K562 (cell line): ENCODE measurements around the gene FASTKD1. TPM values are rescaled to one million over a fixed set of nuclear protein-coding genes. Genes with fewer than 3 reads are reported as not detected.

ENCODE experiments used
- BCL6 ChIP-seq: fragments of 250-450 bp; sonication (Bioruptor Pico); IDR thresholded peaks from 2 replicates; pipeline ENCODE4 v1.4.0; 2020
- BDP1 ChIP-seq: IDR thresholded peaks from 3 replicates; pipeline ENCODE4 v1.6.1; 2011; ENCODE audit not compliant: insufficient read length, insufficient read depth
- CHCHD3 ChIP-seq: fragments of 250-450 bp; sonication (Bioruptor Pico); IDR thresholded peaks from 2 replicates; pipeline ENCODE4 v2.1.2; 2022; ENCODE audit warnings: mild to moderate bottlenecking
- CHD4 ChIP-seq: fragments of 200-600 bp; sonication (generic); IDR thresholded peaks from 3 replicates; pipeline ENCODE4 v1.6.1; 2012; ENCODE audit warnings: low read depth, mild to moderate bottlenecking, mixed read lengths, low read length, inconsistent platforms; ENCODE audit not compliant: insufficient read depth, insufficient replicate concordance, poor library complexity, severe bottlenecking
- FOXA1 ChIP-seq: fragments of 450-650 bp; IDR thresholded peaks from 2 replicates; pipeline ENCODE4 v1.6.1; 2016; ENCODE audit warnings: mild to moderate bottlenecking, borderline replicate concordance
- KLF16 ChIP-seq: IDR thresholded peaks from 2 replicates; pipeline ENCODE4 v1.6.1; 2016; ENCODE audit warnings: antibody characterized with exemption
- NCOA4 ChIP-seq: fragments of 450-650 bp; IDR thresholded peaks from 2 replicates; pipeline ENCODE4 v1.6.1; 2018; ENCODE audit warnings: mild to moderate bottlenecking; ENCODE audit not compliant: partially characterized antibody
- RBM22 ChIP-seq: fragments of 200-400 bp; formaldehyde crosslinking; IDR thresholded peaks from 2 replicates; pipeline ENCODE4 v1.6.1; 2018; ENCODE audit warnings: low read length, low read depth; ENCODE audit not compliant: poor library complexity, severe bottlenecking
- RHOXF2B ChIP-seq: fragments of 250-450 bp; sonication (Bioruptor Pico); conservative IDR thresholded peaks from 2 replicates; pipeline ENCODE4 v1.5.1; 2021
- TAF1 ChIP-seq: IDR thresholded peaks from 2 replicates; pipeline ENCODE4 v1.6.1; 2011; ENCODE audit warnings: mild to moderate bottlenecking, low read length, moderate library complexity; ENCODE audit not compliant: insufficient read depth, control insufficient read depth, severe bottlenecking; ENCODE audit errors: extremely low read depth
- TCF3 ChIP-seq: sonication (generic); formaldehyde crosslinking; IDR thresholded peaks from 2 replicates; pipeline ENCODE4 v1.4.0; 2020; ENCODE audit warnings: mild to moderate bottlenecking, missing genetic modification reagents
- polyA plus RNA-seq, 8 experiments: library from polyadenylated mRNA; depleted of rRNA in 4 of 8; stranded (reverse) in 5 of 8; unstranded in 3 of 8; fragments of >200 nt; fragmentation: Nextera tagmentation in 2 of 8; fragmentation: Illumina TruSeq in 1 of 8; extraction: Ambion mirVana in 2 of 8; extraction: Trizol in 1 of 8; gene quantifications; 2 replicates each; pipeline versions ENCODE4 v1.2.1 to v1.2.3, GENCODE V29; 2011 to 2014; ENCODE audit warnings: inconsistent platforms in 1 of 8, missing spikeins in 1 of 8
- total RNA-seq, 7 experiments: library from RNA; depleted of rRNA in 6 of 7; stranded (reverse); fragments of >200 nt in 6 of 7; fragmentation: Illumina TruSeq in 2 of 7; extraction: Trizol in 2 of 7; gene quantifications; 2 replicates each; pipeline versions ENCODE4 v1.2.1 to v1.2.3, GENCODE V29; 2011 to 2021; ENCODE audit warnings: low replicate concordance in 1 of 7
- TF ChIP-seq, protein P1 (sequence below): fragments of 450-650 bp; IDR thresholded peaks from one replicate; pipeline ENCODE4 v1.6.1; 2018; ENCODE audit warnings: mild to moderate bottlenecking, moderate library complexity; ENCODE audit not compliant: partially characterized antibody
- TF ChIP-seq, protein P2 (sequence below): IDR thresholded peaks from 3 replicates; pipeline ENCODE4 v1.6.1; 2011; ENCODE audit warnings: borderline replicate concordance, mild to moderate bottlenecking, moderate library complexity; ENCODE audit not compliant: insufficient read length; ENCODE audit errors: extremely low read depth
- TF ChIP-seq, protein P3 (sequence below): IDR thresholded peaks from 2 replicates; pipeline ENCODE4 v1.6.1; 2012; ENCODE audit warnings: low read depth, low read length, improper control_type of control experiment, borderline replicate concordance
- TF ChIP-seq, protein P4 (sequence below): fragments of 250-450 bp; sonication (Bioruptor Pico); IDR thresholded peaks from 2 replicates; pipeline ENCODE4 v1.4.0; 2020; ENCODE audit warnings: mild to moderate bottlenecking, moderate library complexity

Gene FASTKD1
- total and polyA plus RNA-seq, 9 of the 15 experiments (the other 6 are each of a cell fraction or from before 2014, with no cell fraction given), result 63.5 to 134 (median 119) TPM

DNA sequence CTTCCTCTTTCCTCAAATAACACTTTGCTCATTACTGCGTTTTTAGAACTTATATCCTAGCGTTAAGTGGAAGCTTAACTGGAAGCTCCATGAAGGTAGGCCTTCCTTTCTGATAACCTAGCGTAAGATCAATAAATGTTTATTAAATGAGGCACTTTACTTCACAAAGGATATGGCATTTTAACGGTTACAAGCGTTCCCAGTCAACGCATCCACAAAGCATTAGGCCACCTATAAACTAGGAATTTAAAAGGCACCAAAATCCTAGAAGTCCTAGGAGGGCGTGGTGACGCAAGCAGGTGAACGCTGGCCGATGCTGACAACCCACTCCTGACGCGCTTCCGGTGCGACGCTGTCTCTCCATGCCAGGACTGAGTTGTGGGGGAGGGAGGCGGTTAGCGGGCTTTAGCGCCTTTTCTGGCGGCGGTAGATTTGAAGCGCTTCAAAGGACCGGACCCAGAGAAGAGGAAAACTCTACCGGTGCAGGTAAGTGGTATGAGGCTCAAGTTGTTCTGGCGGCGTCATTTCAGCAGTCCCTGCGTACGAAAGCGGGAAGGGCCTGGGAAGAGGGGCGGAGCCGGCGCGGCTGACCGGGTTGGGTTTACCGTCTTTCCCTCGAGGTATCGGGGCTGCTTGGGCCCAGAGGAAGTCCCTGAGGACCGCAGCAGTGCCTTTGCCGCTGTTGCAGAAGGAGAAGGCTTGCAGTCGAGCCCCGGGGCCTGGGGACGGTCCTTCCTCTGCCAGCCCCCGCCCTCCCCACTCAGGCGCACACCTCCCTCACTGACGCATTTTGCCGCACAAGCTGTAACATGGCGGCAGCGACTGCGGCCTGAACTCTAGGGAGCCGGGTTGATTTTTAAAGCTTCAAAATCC is 10.6 kb upstream of the FASTKD1 start, which contains the start of gene PPIG (continued):
- TF ChIP-seq, protein P1, sequence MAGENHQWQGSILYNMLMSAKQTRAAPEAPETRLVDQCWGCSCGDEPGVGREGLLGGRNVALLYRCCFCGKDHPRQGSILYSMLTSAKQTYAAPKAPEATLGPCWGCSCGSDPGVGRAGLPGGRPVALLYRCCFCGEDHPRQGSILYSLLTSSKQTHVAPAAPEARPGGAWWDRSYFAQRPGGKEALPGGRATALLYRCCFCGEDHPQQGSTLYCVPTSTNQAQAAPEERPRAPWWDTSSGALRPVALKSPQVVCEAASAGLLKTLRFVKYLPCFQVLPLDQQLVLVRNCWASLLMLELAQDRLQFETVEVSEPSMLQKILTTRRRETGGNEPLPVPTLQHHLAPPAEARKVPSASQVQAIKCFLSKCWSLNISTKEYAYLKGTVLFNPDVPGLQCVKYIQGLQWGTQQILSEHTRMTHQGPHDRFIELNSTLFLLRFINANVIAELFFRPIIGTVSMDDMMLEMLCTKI, result no peak
- TF ChIP-seq FOXA1, result no peak
- TF ChIP-seq KLF16, result no peak
- TF ChIP-seq CHCHD3, result 0 out of 2 replicates have a peak, but pooled peaks have one; percentile 36
- peak; percentile 95 for TF ChIP-seq TAF1
- TF ChIP-seq BDP1, result no peak
- TF ChIP-seq RBM22, result no peak
- no peak for TF ChIP-seq RHOXF2B (CRISPR knock-in tag)
- TF ChIP-seq BCL6 (CRISPR knock-in tag), result no peak
- TF ChIP-seq, protein P2, sequence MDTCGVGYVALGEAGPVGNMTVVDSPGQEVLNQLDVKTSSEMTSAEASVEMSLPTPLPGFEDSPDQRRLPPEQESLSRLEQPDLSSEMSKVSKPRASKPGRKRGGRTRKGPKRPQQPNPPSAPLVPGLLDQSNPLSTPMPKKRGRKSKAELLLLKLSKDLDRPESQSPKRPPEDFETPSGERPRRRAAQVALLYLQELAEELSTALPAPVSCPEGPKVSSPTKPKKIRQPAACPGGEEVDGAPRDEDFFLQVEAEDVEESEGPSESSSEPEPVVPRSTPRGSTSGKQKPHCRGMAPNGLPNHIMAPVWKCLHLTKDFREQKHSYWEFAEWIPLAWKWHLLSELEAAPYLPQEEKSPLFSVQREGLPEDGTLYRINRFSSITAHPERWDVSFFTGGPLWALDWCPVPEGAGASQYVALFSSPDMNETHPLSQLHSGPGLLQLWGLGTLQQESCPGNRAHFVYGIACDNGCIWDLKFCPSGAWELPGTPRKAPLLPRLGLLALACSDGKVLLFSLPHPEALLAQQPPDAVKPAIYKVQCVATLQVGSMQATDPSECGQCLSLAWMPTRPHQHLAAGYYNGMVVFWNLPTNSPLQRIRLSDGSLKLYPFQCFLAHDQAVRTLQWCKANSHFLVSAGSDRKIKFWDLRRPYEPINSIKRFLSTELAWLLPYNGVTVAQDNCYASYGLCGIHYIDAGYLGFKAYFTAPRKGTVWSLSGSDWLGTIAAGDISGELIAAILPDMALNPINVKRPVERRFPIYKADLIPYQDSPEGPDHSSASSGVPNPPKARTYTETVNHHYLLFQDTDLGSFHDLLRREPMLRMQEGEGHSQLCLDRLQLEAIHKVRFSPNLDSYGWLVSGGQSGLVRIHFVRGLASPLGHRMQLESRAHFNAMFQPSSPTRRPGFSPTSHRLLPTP, result no peak
- TF ChIP-seq NCOA4, result no peak
- TF ChIP-seq, protein P3, sequence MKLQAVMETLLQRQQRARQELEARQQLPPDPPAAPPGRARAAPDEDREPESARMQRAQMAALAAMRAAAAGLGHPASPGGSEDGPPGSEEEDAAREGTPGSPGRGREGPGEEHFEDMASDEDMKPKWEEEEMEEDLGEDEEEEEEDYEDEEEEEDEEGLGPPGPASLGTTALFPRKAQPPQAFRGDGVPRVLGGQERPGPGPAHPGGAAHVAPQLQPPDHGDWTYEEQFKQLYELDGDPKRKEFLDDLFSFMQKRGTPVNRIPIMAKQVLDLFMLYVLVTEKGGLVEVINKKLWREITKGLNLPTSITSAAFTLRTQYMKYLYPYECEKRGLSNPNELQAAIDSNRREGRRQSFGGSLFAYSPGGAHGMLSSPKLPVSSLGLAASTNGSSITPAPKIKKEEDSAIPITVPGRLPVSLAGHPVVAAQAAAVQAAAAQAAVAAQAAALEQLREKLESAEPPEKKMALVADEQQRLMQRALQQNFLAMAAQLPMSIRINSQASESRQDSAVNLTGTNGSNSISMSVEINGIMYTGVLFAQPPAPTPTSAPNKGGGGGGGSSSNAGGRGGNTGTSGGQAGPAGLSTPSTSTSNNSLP, result 0 out of 2 replicates have a peak, but pooled peaks have one; percentile 51
- no peak for TF ChIP-seq TCF3
- peak; percentile 91 for TF ChIP-seq CHD4
- TF ChIP-seq, protein P4, sequence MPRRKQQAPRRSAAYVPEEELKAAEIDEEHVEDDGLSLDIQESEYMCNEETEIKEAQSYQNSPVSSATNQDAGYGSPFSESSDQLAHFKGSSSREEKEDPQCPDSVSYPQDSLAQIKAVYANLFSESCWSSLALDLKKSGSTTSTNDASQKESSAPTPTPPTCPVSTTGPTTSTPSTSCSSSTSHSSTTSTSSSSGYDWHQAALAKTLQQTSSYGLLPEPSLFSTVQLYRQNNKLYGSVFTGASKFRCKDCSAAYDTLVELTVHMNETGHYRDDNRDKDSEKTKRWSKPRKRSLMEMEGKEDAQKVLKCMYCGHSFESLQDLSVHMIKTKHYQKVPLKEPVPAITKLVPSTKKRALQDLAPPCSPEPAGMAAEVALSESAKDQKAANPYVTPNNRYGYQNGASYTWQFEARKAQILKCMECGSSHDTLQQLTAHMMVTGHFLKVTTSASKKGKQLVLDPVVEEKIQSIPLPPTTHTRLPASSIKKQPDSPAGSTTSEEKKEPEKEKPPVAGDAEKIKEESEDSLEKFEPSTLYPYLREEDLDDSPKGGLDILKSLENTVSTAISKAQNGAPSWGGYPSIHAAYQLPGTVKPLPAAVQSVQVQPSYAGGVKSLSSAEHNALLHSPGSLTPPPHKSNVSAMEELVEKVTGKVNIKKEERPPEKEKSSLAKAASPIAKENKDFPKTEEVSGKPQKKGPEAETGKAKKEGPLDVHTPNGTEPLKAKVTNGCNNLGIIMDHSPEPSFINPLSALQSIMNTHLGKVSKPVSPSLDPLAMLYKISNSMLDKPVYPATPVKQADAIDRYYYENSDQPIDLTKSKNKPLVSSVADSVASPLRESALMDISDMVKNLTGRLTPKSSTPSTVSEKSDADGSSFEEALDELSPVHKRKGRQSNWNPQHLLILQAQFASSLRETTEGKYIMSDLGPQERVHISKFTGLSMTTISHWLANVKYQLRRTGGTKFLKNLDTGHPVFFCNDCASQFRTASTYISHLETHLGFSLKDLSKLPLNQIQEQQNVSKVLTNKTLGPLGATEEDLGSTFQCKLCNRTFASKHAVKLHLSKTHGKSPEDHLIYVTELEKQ, result no peak
